ENCODE results near the gene GRIN2C.

GRIN2C gene

DNA sequence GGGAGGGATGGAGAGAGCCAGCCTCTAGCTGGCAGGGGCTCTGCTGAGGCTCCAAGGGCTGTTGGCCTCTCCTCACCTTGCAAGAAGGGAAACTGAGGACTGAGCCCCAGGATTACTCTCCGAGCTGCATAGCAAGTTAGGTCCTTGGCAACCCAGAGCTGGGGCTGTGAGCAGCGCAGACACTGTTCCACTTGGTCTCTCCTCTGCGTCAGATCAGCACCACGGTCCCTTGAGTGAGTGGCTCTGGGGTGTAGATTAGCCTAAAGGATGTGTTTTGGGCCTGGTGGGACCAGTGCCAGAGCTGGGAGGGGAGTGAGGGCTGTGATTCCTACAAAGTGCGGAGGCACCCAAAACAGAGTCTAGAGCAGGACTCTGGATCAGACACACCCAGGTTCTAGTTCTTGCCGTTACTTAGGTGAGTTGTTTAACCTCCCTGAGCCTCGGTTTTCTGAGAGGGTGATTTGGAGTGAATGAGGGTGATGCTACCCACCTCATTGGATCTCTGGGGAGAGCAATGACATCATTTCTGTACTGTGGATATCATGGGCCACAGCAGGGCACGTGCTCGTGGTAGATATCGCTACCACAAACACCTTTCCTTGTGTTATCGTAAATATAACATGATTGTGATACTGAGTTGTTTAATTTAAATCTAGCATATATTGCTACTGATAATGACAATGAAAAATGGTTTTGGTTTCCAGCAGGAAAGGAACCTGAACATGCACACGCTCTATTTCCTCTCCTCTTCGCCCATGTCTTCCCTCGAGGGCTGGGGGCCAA, 41.9 kb upstream of the GRIN2C start:
- no peak for DNase-seq (ENCODE audit: extremely low read depth, low read depth)
- TF ChIP-seq, protein P1, sequence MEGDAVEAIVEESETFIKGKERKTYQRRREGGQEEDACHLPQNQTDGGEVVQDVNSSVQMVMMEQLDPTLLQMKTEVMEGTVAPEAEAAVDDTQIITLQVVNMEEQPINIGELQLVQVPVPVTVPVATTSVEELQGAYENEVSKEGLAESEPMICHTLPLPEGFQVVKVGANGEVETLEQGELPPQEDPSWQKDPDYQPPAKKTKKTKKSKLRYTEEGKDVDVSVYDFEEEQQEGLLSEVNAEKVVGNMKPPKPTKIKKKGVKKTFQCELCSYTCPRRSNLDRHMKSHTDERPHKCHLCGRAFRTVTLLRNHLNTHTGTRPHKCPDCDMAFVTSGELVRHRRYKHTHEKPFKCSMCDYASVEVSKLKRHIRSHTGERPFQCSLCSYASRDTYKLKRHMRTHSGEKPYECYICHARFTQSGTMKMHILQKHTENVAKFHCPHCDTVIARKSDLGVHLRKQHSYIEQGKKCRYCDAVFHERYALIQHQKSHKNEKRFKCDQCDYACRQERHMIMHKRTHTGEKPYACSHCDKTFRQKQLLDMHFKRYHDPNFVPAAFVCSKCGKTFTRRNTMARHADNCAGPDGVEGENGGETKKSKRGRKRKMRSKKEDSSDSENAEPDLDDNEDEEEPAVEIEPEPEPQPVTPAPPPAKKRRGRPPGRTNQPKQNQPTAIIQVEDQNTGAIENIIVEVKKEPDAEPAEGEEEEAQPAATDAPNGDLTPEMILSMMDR (IDR thresholded peaks at IDR 0.05; ENCODE audit: low read depth, low read length) = no peak

DNA sequence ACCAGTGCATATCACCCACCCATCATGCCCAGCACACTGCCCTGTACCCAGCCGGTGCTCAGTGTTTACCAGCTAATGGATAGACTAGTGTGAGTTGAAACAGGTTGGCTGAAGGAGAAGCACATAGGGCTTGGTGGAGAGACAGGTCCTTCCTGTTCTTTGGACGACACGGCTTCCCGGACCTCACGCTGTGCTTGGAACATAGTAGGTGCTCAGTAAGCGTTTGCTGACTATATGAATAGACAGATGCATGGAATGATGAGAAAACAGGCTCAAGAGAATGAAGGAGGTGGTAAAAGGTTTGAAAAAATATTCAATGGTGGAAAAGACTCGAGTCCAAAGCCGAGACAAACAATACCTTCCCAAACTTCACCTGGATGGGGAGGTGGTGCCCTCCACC, 40.5 kb upstream of the GRIN2C start:
- no peak for DNase-seq (ENCODE audit: extremely low read depth, low read depth)
- TF ChIP-seq, protein P1 (IDR thresholded peaks at IDR 0.05; ENCODE audit: low read depth, low read length) = no peak

DNA sequence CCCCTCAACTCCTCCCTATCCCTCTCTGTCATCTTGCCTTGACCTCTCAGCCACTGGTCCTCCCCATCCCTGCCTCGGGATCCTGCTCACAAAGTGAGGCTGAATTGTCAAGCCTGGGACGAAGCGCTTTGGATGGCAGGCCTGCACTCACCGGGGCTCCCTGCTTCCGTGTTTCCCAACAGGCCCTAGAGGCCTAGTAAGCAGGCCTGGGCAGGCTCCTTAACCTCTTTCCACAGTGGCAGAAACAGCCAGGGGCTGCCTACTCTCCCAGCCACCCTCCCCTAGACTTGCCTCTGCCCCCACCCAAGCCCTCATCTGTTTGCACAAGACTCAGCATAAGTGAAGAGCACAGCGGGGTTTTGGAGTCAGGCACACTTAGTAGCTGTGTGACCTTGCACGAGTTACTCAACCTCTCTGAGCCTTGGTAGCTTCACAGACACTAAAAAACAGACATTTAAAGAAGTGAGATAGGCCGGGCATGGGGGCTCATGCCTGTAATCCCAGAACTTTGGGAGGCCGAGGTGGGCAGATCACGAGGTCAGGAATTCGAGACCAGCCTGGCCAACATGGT, 38.8 kb upstream of the GRIN2C start:
- no peak for DNase-seq (ENCODE audit: extremely low read depth, low read depth)
- TF ChIP-seq, protein P1 (IDR thresholded peaks at IDR 0.05; ENCODE audit: low read depth, low read length) = no peak

GRCh38 chr17:74893936-74894671, 34.4 kb upstream of the GRIN2C start:
- DNase-seq (ENCODE audit: extremely low read depth, low read depth) = no peak
- TF ChIP-seq, protein P1 (IDR thresholded peaks at IDR 0.05; ENCODE audit: low read depth, low read length) = no peak

DNA sequence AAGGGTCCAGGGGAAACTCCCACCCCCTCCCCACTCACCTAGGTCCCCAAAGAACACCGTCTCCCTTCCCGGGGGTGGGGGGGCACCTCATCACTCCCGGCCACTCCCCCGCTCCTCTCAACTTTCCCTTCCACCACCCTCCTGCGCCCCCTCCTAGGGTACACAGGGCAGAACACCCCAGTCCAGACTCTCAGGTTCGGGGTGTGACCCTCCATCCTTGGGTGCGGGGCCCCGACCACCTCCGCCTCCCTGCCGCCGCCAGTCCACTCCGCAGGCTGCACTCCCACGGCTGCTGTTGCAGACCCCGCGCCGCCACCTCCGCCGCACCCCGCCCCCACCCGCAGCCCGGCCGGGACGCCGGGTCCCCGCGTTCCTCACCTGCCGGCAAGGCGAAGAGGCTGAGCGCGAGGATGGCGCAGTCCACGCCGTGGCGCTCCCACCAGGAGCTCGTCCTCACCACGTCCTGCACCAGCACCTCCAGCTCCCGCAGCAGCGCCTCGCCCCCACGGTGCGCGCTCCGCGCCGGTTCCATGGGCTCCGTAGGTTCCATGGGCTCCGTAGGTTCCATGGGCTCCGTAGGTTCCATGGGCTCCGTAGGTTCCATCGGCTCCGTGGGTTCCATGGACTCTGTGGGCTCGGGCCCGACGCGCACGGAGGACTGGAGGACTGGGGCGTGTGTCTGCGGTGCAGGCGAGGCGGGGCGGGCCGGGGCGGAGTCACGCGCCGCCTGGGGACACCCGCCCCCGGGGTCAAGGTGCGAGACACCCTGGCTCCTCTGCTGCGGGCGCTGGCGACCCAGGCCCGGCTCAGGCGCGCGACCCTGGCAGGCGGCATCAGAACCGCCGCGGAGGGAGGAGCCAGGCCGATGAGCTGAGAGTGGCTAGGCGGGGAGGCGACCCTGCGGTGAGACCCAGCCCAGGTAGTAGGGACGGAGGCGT, 33.6 kb upstream of the GRIN2C start, which contains the start of gene FADS6:
FADS6 (minus strand) TSS at position 660 of the 938 bp plus-strand sequence; CDS start at position 622, 38 bp downstream.
- TF ChIP-seq, protein P1 (IDR thresholded peaks at IDR 0.05; ENCODE audit: low read depth, low read length) = no peak
- no peak for DNase-seq (ENCODE audit: extremely low read depth, low read depth)

- DNase-seq (ENCODE audit: extremely low read depth, low read depth) = no peak
- TF ChIP-seq, protein P1 (IDR thresholded peaks at IDR 0.05; ENCODE audit: low read depth, low read length) = no peak
Measured at GRCh38 chr17:74892013-74892841, 32.5 kb upstream of the GRIN2C start.
